ENCODE measurements around the gene IZUMO2. TPM values are rescaled to one million over a fixed set of nuclear protein-coding genes. Genes with fewer than 3 reads are reported as not detected.

Gene IZUMO2
- total RNA-seq (2014; rRNA removed; shearing (Covaris generic)) (not detected in 2 replicates), polyA plus RNA-seq (2016; fragmentation: Nextera tagmentation; extraction: Ambion mirVana) (not detected in 2 replicates)

- in situ Hi-C loops (cut with MboI) = no loop called here
- no peak within 1 kb of the TSS for H3K4me2 ChIP-seq (ENCODE audit: unreplicated experiment)
- H3K27me3 ChIP-seq (replicated peaks; ENCODE audit: insufficient read depth) = no peaks in the 10 kb centered on the region
- H4K20me1 ChIP-seq (ENCODE audit: insufficient read depth) = no peaks in the 10 kb centered on the region
- H3K27ac ChIP-seq = no peak within 1 kb of the TSS
- H2AFZ ChIP-seq = no peak within 1 kb of the TSS
- no peaks in the 10 kb centered on the region for H3F3A ChIP-seq (ENCODE audit: insufficient read depth)
- DNase-seq = no peak
- no peak within 1 kb of the TSS for H3K4me3 ChIP-seq
- no peak for TF ChIP-seq EZH2phosphoT487 (IDR thresholded peaks at IDR 0.05; ENCODE audit: insufficient read depth, low read depth)
- no peak for TF ChIP-seq EZH2 (IDR thresholded peaks at IDR 0.05; ENCODE audit: insufficient read depth, poor library complexity, severe bottlenecking)
- H3K4me1 ChIP-seq (ENCODE audit: insufficient read depth) = no peaks in the 10 kb centered on the region
- H3K9me2 ChIP-seq (ENCODE audit: insufficient read depth) = no peaks in the 10 kb centered on the region
- no peak within 1 kb of the TSS for H3K9ac ChIP-seq
- no peaks in the 10 kb centered on the region for H3K9me3 ChIP-seq (ENCODE audit: low read depth)
- no peaks in the 10 kb centered on the region for H3K79me2 ChIP-seq (ENCODE audit: insufficient read depth)
- WGBS, 2 experiments (ENCODE audit: low coverage in 1 of 2, low lambda C conversion rate in 2 of 2, missing lambda C conversion rate in 2 of 2) = 21 to 22% methylated on average over 25 to 26 of the region's 26 CpGs
- H3K36me3 ChIP-seq (ENCODE audit: low read depth) = no peaks in the 10 kb centered on the region
Observed at GRCh38 chr19:50162988-50163387, at the start of gene IZUMO2. IZUMO2 (minus strand) TSS chr19:50163281; CDS start chr19:50163194, 87 bp downstream.

- Histone ChIP-seq H4K20me1 (ENCODE audit: insufficient read depth) (no peaks in the 10 kb centered on the region), H3K9me2 (ENCODE audit: insufficient read depth) (no peaks in the 10 kb centered on the region), H3K4me3 (no peak overlapping the region), H3K4me1 (ENCODE audit: insufficient read depth) (no peaks in the 10 kb centered on the region), H3K27me3 (replicated peaks; ENCODE audit: insufficient read depth) (no peaks in the 10 kb centered on the region), H3K27ac (no peak overlapping the region), H2AFZ (no peak overlapping the region), H3K36me3 (ENCODE audit: low read depth) (no peaks in the 10 kb centered on the region), H3K4me2 (ENCODE audit: unreplicated experiment) (no peak overlapping the region), H3F3A (ENCODE audit: insufficient read depth) (no peaks in the 10 kb centered on the region), H3K9me3 (ENCODE audit: low read depth) (no peaks in the 10 kb centered on the region), H3K9ac (no peak overlapping the region), H3K79me2 (ENCODE audit: insufficient read depth) (no peaks in the 10 kb centered on the region)
- in situ Hi-C loops (cut with MboI) = no loop called here
- no peak for TF ChIP-seq EZH2phosphoT487 (IDR thresholded peaks at IDR 0.05; ENCODE audit: insufficient read depth, low read depth)
- no peak for TF ChIP-seq EZH2 (IDR thresholded peaks at IDR 0.05; ENCODE audit: insufficient read depth, poor library complexity, severe bottlenecking)
- 79 to 81% methylated on average over 34 to 45 of the region's 46 CpGs for WGBS, 2 experiments (ENCODE audit: low coverage in 1 of 2, low lambda C conversion rate in 2 of 2, missing lambda C conversion rate in 2 of 2)
- no peak for DNase-seq
Observed at GRCh38 chr19:50210425-50210824, 47.3 kb upstream of the IZUMO2 start.

- no peak overlapping the region for H3K4me3 ChIP-seq
- H3K9me2 ChIP-seq (ENCODE audit: insufficient read depth) = no peaks in the 10 kb centered on the region
- H3K27me3 ChIP-seq (replicated peaks; ENCODE audit: insufficient read depth) = peaks cover 11% of the 10 kb centered on the region; the same call in 1 of the 2 replicates
- no peaks in the 10 kb centered on the region for H3K9me3 ChIP-seq (ENCODE audit: low read depth)
- H3K4me1 ChIP-seq (ENCODE audit: insufficient read depth) = no peaks in the 10 kb centered on the region
- no peaks in the 10 kb centered on the region for H3K79me2 ChIP-seq (ENCODE audit: insufficient read depth)
- H3K9ac ChIP-seq = no peak overlapping the region
- DNase-seq = no peak
- H4K20me1 ChIP-seq (ENCODE audit: insufficient read depth) = no peaks in the 10 kb centered on the region
- 69 to 71% methylated on average over 7 of the region's 7 CpGs for WGBS, 2 experiments (ENCODE audit: low coverage in 1 of 2, low lambda C conversion rate in 2 of 2, missing lambda C conversion rate in 2 of 2)
- H3K36me3 ChIP-seq (ENCODE audit: low read depth) = no peaks in the 10 kb centered on the region
- no peaks in the 10 kb centered on the region for H3F3A ChIP-seq (ENCODE audit: insufficient read depth)
- no peak for TF ChIP-seq EZH2 (IDR thresholded peaks at IDR 0.05; ENCODE audit: insufficient read depth, poor library complexity, severe bottlenecking)
- no peak for TF ChIP-seq EZH2phosphoT487 (IDR thresholded peaks at IDR 0.05; ENCODE audit: insufficient read depth, low read depth)
- H3K4me2 ChIP-seq (ENCODE audit: unreplicated experiment) = no peak overlapping the region
- in situ Hi-C loops (cut with MboI) = no loop called here
- no peak overlapping the region for H3K27ac ChIP-seq
- no peak overlapping the region for H2AFZ ChIP-seq
Observed at GRCh38 chr19:50209131-50209530, 46.0 kb upstream of the IZUMO2 start.

GRCh38 chr19:50207730-50208129 is 44.6 kb upstream of the IZUMO2 start:
- TF ChIP-seq EZH2phosphoT487 (IDR thresholded peaks at IDR 0.05; ENCODE audit: insufficient read depth, low read depth) (no peak), EZH2 (IDR thresholded peaks at IDR 0.05; ENCODE audit: insufficient read depth, poor library complexity, severe bottlenecking) (no peak)
- no peak overlapping the region for H2AFZ ChIP-seq
- H3K9me2 ChIP-seq (ENCODE audit: insufficient read depth) = no peaks in the 10 kb centered on the region
- H3K4me2 ChIP-seq (ENCODE audit: unreplicated experiment) = no peak overlapping the region
- H3K27me3 ChIP-seq (replicated peaks; ENCODE audit: insufficient read depth) = peaks cover 21% of the 10 kb centered on the region
- no peaks in the 10 kb centered on the region for H3F3A ChIP-seq (ENCODE audit: insufficient read depth)
- no peak overlapping the region for H3K27ac ChIP-seq
- H3K4me3 ChIP-seq = no peak overlapping the region
- no peaks in the 10 kb centered on the region for H4K20me1 ChIP-seq (ENCODE audit: insufficient read depth)
- H3K79me2 ChIP-seq (ENCODE audit: insufficient read depth) = no peaks in the 10 kb centered on the region
- H3K4me1 ChIP-seq (ENCODE audit: insufficient read depth) = no peaks in the 10 kb centered on the region
- H3K9me3 ChIP-seq (ENCODE audit: low read depth) = no peaks in the 10 kb centered on the region
- H3K9ac ChIP-seq = no peak overlapping the region
- in situ Hi-C loops (cut with MboI) = no loop called here
- DNase-seq = no peak
- H3K36me3 ChIP-seq (ENCODE audit: low read depth) = no peaks in the 10 kb centered on the region
- WGBS, 2 experiments (ENCODE audit: low coverage in 1 of 2, low lambda C conversion rate in 2 of 2, missing lambda C conversion rate in 2 of 2) = 0 to 2% methylated on average over 2 of the region's 2 CpGs

GRCh38 chr19:50206191-50206590 is 43.1 kb upstream of the IZUMO2 start:
- in situ Hi-C loops (cut with MboI) = no loop called here
- Histone ChIP-seq H2AFZ (no peak overlapping the region), H4K20me1 (ENCODE audit: insufficient read depth) (no peaks in the 10 kb centered on the region), H3K9ac (no peak overlapping the region), H3K79me2 (ENCODE audit: insufficient read depth) (no peaks in the 10 kb centered on the region), H3K27ac (no peak overlapping the region), H3F3A (ENCODE audit: insufficient read depth) (no peaks in the 10 kb centered on the region), H3K27me3 (replicated peaks; ENCODE audit: insufficient read depth) (peaks cover 32% of the 10 kb centered on the region), H3K9me2 (ENCODE audit: insufficient read depth) (no peaks in the 10 kb centered on the region), H3K9me3 (ENCODE audit: low read depth) (no peaks in the 10 kb centered on the region), H3K4me3 (no peak overlapping the region), H3K36me3 (ENCODE audit: low read depth) (no peaks in the 10 kb centered on the region), H3K4me2 (ENCODE audit: unreplicated experiment) (no peak overlapping the region), H3K4me1 (ENCODE audit: insufficient read depth) (no peaks in the 10 kb centered on the region)
- 20 to 27% methylated on average over 5 to 6 of the region's 6 CpGs for WGBS, 2 experiments (ENCODE audit: low coverage in 1 of 2, low lambda C conversion rate in 2 of 2, missing lambda C conversion rate in 2 of 2)
- DNase-seq = no peak
- no peak for TF ChIP-seq EZH2 (IDR thresholded peaks at IDR 0.05; ENCODE audit: insufficient read depth, poor library complexity, severe bottlenecking)
- TF ChIP-seq EZH2phosphoT487 (IDR thresholded peaks at IDR 0.05; ENCODE audit: insufficient read depth, low read depth) = no peak
